Midbrain (tissue), 1 donor: ENCODE results near the gene PRODH.
"Not testable (repeated sequence)": the region's sequence is repeated elsewhere in the genome, so short reads cannot be mapped to it uniquely, and the experiment has no call there.

Experiments
- DNase-seq: peaks from one replicate; lab custom pipeline; 2025; lab: John Stamatoyannopoulos, UW

The PRODH gene

GRCh38 chr22:18954303-18954989 is 18.4 kb upstream of the PRODH start:
- peak; percentile 68 for DNase-seq

- DNase-seq: not testable (repeated sequence)
Observed at GRCh38 chr22:18953128-18953527, 17.0 kb upstream of the PRODH start.

GRCh38 chr22:18952022-18952421 is 15.9 kb upstream of the PRODH start:
- no peak for DNase-seq

- no peak for DNase-seq
Observed at GRCh38 chr22:18950141-18950540, 14.0 kb upstream of the PRODH start.

GRCh38 chr22:18947905-18948304 is 11.8 kb upstream of the PRODH start:
- no peak for DNase-seq

GRCh38 chr22:18947105-18947504 is 11.0 kb upstream of the PRODH start:
- not testable (repeated sequence) for DNase-seq

- DNase-seq: not testable (repeated sequence)
Observed at GRCh38 chr22:18938691-18939090, 2.6 kb upstream of the PRODH start.

- DNase-seq: not testable (repeated sequence)
Observed at GRCh38 chr22:18934688-18935087, 1.4 kb downstream of the PRODH start.

- no peak for DNase-seq
Observed at GRCh38 chr22:18933914-18934313, 2.2 kb downstream of the PRODH start.

- no peak for DNase-seq
Observed at GRCh38 chr22:18931905-18932652, 4.0 kb downstream of the PRODH start.

GRCh38 chr22:18929459-18929858 is 6.6 kb downstream of the PRODH start:
- DNase-seq: no peak

- DNase-seq: no peak
Observed at GRCh38 chr22:18927573-18927972, 8.5 kb downstream of the PRODH start.

- no peak for DNase-seq
Observed at GRCh38 chr22:18927020-18927419, 9.1 kb downstream of the PRODH start.

- no peak for DNase-seq
Observed at GRCh38 chr22:18925368-18926064, 10.6 kb downstream of the PRODH start.

GRCh38 chr22:18920257-18920902 is 15.7 kb downstream of the PRODH start:
- not testable (repeated sequence) for DNase-seq

GRCh38 chr22:18917818-18918217 is 18.3 kb downstream of the PRODH start:
- DNase-seq: not testable (repeated sequence)

- not testable (repeated sequence) for DNase-seq
Observed at GRCh38 chr22:18915550-18915949, 20.5 kb downstream of the PRODH start.

- not testable (repeated sequence) for DNase-seq
Observed at GRCh38 chr22:18914558-18914957, 21.5 kb downstream of the PRODH start.

- DNase-seq: not testable (repeated sequence)
Observed at GRCh38 chr22:18912264-18912946, 23.7 kb downstream of the PRODH start.

GRCh38 chr22:18911535-18911934 is 24.6 kb downstream of the PRODH start:
- not testable (repeated sequence) for DNase-seq

GRCh38 chr22:18909556-18909955 is 26.5 kb downstream of the PRODH start:
- no peak for DNase-seq

- DNase-seq: no peak
Observed at GRCh38 chr22:18906896-18907295, 29.2 kb downstream of the PRODH start.
